ENCODE results near the gene GPD1. TPM values are rescaled to one million over a fixed set of nuclear protein-coding genes. Genes with fewer than 3 reads are reported as not detected.
"Not testable (repeated sequence)": the region's sequence is repeated elsewhere in the genome, so short reads cannot be mapped to it uniquely, and the experiment has no call there.

Gene GPD1
- total RNA-seq, 1 experiment from 2014 or later = not detected

DNA sequence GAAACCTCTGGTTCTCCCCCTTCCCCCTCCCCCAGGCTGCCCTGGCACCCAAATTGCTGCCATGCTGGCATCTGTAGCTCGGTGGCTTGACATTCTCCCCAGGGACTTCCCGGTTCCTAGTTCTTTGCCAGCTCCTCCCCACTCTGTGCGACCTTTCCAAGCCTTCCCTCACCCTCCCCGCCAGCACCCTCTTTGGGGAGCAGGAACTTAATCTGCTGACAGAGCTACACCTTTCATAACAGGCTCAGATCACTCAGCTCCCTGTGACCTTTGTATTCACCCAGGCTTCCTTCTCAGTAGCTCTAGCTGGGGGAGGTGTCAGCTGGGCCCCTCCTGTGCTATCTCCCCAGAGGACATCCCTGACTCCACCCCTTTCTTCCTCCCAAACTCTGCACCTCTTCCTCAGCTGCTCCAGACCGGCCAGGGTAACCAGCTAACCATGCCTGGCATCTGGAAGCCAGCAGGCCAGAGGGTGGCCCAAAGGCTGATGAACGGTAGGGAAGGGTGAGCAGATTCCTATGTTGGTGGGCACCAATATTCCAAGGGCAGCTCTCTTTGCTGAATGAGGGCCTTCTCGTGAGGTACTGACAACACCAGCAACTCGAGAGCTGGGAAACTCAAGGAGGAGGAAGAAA, 6.4 kb downstream of the GPD1 start:
- in situ Hi-C loops (cut with HindIII; ENCODE audit: low pct_unique_long_range_greater_than_20kb, low sequenced_read_pairs) = loop anchor here (10.0 kb wide), 1 partner anchor 175 kb away; the partner anchor contains the start of gene LIMA1
- peak; percentile 62 for DNase-seq (ENCODE audit: low read depth)

DNA sequence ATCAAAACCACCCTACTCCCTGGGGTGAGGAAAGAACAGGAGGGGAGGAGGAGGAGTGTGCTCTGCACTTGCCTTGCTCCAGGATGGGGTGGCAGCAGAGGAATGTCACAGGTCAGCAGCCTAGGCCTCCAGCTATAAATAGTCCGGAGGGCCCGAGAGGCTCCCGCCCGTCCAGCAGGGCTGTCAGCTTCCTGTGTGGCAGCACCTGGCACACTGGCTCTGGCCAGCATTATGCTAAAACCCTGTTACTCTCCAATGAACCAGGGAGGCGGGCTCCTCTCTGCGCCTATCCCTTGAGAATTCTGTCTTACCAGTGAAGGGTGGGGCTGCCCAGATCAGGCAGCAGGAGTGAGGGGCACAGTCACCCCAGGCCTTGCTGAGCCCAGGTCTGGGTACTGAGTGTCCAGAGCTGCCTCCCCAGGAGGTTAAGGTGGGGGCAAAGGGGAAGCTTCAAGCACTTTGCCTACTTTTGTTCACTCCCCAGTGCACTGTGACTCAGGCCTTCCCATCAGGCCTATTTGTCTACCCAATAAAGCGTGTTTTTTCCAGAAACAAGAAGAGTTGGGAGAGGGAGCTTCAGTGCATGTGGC, 7.0 kb downstream of the GPD1 start:
- DNase-seq (ENCODE audit: low read depth) = peak; percentile 92
- in situ Hi-C loops (cut with HindIII; ENCODE audit: low pct_unique_long_range_greater_than_20kb, low sequenced_read_pairs) = loop anchor here (10.0 kb wide), 1 partner anchor 174 kb away; the partner anchor contains the start of gene LIMA1

DNA sequence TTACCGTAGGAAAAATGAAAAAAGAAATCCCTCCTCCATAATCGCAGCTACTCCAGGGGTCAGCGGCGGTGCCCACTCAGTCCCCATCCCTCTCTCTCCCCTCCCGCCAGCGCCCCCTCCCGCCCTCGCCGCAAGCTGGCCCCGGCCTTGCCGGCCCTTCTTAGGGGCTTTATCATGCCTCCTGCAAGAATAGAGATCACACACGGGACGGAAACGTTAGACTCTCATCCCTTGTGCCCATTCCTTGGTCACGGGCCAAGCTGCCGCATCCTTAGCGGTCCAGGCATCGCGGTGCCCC, 7.5 kb downstream of the GPD1 start:
- in situ Hi-C loops (cut with HindIII; ENCODE audit: low pct_unique_long_range_greater_than_20kb, low sequenced_read_pairs) = loop anchor here (10.0 kb wide), 1 partner anchor 173 kb away; the partner anchor contains the start of gene LIMA1

DNA sequence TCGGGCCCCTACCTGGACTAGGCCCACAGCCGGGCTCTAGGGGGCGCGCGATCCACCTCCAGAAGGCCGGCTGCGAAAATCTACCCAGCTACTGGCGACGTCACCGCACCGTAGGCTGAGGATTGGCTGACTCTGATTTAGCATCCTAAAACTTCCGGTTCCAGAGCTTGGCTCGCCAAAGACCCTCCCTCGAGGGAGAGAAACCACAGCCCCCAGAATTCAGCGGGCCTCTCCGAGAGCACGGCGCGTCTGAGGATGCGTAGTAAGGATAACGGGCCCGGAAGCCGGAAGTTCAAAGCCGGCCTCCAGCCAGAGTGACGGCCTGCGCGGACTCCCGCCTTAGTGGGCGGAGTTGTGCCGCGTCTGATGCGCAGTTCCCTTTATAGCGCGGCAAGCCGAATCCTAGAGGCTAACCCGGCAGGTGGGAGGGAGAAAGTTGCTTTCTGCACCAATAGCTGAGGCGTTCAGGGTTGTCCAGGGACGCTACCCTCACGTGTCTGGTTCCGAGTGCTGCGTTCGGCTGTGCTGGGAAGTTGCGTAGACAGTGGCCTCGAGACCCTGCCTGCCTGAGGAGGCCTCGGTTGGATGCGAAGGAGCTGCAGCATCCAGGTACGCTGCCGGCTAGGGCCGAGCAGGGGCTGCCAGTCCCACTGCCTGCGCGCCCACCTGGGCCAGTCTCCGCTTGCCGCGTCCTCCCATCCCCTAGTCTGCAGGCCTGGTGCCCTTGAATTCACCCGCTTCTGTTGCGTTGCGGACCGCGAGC, 8.1 kb downstream of the GPD1 start, which contains the start of gene COX14:
Gene COX14 (plus strand): TSS at position 544 of the 763 bp plus-strand sequence. CDS start 7,808 bp downstream, outside the sequence.
- DNase-seq (ENCODE audit: low read depth) = peak; percentile 100
- in situ Hi-C loops (cut with HindIII; ENCODE audit: low pct_unique_long_range_greater_than_20kb, low sequenced_read_pairs) = loop anchor here (10.0 kb wide), 1 partner anchor 173 kb away; the partner anchor contains the start of gene LIMA1

More for the DNA sequence above, 7.5 kb downstream of the GPD1 start:
- DNase-seq (ENCODE audit: low read depth) = no peak

DNA sequence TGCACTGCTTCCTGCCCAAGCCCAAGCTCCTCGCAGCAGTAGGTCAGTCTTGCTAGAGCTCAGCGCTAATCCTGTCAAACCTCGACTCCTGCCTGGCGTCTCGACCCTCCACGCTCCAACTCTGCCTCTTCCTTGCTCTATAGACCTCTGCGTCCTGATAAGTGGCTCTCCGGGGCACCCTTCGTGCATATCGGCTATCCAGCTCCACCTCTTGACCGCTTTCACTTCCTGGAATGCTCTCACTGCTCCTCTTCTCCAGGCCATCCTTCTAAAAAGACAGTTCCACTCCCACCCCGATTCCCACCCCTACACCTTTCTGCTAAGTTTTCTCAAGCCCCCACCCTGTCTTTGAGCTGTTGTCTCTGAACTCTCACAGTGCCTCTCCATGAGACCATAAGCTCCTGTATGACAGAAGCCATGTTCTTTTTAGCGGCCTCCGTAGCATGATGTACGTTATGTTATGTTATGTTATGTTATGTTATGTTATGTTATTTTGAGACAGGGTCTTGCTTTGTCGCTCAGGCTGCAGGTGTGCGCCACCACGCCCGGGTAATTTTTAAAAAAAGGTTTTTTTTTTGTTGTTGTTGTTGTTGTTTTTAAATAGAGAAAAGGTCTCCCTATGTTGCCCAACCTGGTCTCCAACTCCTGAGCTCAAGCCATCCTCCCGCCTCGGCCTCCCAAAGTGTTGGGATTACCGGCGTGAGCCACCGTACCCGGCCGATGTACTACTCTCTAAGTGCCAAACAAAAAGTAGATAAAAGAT, 8.8 kb downstream of the GPD1 start:
- in situ Hi-C loops (cut with HindIII; ENCODE audit: low pct_unique_long_range_greater_than_20kb, low sequenced_read_pairs) = loop anchor here (10.0 kb wide), 1 partner anchor 172 kb away; the partner anchor contains the start of gene LIMA1
- DNase-seq (ENCODE audit: low read depth) = no peak

DNA sequence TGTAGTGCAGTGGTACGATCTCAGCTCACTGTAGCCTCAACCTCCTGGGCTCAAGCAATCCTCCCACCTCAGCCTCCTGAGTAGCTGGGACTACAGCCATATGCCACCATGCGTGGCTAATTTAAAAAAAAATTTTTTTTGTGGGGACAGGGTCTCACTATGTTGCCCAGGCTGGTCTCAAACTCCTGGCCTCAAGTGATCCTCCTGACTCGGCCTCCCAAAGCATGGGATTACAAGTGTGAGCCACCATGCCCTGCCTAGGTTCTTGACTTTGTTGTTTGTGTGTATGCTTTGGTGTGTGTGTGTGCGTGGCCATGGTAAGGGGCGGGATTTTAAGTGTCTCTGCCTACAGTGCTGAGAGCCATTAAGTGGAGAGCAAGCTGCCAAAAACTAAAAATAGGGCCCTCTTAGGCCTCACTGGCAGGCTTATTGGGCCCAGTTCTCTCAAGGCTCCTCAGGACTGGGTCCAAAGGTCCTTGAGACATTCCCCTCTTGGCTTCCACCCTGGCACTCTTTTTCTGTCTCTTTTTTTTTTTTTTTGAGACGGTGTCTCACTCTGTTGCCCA, 13.3 kb downstream of the GPD1 start:
- in situ Hi-C loops (cut with HindIII; ENCODE audit: low pct_unique_long_range_greater_than_20kb, low sequenced_read_pairs) = loop anchor here (10.0 kb wide), 1 partner anchor 168 kb away; the partner anchor contains the start of gene LIMA1
- DNase-seq (ENCODE audit: low read depth) = no peak

DNA sequence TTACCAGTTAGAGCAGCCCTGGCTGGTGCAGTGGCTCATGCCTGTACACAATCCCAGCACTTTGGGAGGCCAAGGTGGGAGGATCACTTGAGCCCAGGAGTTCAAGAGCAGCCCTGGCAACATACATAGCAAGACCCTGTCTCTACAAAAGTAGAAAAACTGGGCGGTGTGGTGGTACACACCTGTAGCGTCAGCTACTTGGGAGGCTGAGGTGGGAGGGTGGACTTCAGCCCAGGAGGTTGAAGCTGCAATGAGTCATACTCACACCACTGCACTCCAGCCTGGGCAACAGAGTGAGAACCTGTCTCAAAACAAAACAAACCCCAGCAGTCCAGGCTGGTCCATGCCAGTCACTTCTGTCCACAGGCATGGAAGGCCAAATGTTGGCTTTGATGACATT, 15.6 kb downstream of the GPD1 start:
- in situ Hi-C loops (cut with HindIII; ENCODE audit: low pct_unique_long_range_greater_than_20kb, low sequenced_read_pairs) = loop anchor here (10.0 kb wide), 1 partner anchor 165 kb away; the partner anchor contains the start of gene LIMA1
- DNase-seq (ENCODE audit: low read depth) = no peak

DNA sequence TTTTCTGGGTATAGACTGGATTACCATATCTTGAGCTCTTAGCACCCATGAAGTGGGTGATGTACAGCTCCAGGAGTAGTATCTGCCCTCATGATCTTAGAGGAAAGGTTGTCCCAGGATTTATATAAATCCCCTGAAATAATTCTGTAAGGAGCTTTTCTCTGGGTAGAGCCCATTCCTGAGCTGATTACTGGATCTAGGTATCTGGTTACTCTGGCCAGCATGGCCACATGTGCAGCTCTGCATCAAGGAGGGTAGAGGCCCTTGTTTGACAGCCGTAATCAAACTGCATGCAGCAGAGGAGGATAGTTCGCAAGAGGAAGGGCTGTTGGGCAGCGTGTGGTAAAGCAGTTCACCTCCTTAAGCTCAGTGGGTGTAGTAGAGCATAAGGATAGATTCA, 16.7 kb downstream of the GPD1 start:
- DNase-seq (ENCODE audit: low read depth) = no peak
- in situ Hi-C loops (cut with HindIII; ENCODE audit: low pct_unique_long_range_greater_than_20kb, low sequenced_read_pairs) = no loop called here

DNA sequence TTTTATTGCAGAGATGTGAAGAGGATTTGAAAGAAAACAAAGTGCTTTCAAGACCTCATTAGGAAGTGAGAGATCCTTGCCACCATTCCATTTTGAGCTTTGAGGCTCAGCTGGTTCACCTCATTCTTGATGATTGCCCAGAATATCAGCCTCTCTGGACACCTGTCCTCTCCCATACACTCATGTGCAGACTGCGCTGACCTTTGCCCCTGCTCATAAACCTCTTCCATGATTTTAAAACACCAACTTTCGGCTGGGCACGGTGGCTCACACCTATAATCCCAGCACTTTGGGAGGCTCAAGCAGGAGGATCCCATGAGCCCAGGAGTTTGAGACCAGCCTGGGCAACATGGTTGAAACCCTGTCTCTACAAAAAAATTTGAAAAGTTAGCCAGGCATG, 17.1 kb downstream of the GPD1 start:
- DNase-seq (ENCODE audit: low read depth) = no peak
- in situ Hi-C loops (cut with HindIII; ENCODE audit: low pct_unique_long_range_greater_than_20kb, low sequenced_read_pairs) = no loop called here

DNA sequence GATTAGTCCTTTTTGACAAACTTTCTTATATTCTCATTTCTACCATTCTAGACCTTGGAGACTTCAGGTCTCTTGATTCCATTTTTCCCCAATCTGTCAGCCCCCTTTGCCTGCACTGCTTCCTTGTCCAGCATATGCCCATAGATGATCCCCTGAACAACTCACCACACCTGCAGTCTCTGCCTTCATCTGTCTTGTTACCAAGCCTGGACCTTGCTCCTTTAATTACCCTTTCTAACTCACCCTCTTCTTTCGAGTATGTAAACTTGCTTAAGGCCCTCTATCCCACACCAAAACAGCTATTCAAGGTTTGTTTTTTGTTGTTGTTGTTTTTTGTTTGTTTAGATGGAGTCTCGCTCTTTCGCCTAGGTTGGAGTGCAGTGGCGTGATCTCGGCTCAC, 17.8 kb downstream of the GPD1 start:
- no peak for DNase-seq (ENCODE audit: low read depth)
- in situ Hi-C loops (cut with HindIII; ENCODE audit: low pct_unique_long_range_greater_than_20kb, low sequenced_read_pairs) = no loop called here

DNA sequence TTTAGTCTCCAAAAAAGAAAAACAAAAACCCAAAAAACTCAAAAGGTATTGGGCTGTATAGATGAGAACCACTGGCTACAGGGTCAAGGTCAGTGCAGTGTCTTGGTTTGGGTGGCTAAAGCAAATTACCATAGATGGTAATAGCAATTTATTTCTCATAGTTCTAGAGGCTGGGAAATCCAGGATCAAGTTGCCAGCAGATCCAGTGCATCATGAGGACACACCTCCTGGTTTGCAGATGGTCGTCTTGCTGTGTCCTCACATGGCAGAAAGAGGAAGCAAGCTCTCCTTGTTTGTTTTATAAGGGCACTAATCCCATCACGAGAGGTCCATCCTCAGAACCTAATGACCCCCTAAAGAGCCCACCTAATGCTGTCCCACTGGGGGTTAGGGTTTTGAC, 19.4 kb downstream of the GPD1 start:
- in situ Hi-C loops (cut with HindIII; ENCODE audit: low pct_unique_long_range_greater_than_20kb, low sequenced_read_pairs) = no loop called here
- DNase-seq (ENCODE audit: low read depth) = no peak

DNA sequence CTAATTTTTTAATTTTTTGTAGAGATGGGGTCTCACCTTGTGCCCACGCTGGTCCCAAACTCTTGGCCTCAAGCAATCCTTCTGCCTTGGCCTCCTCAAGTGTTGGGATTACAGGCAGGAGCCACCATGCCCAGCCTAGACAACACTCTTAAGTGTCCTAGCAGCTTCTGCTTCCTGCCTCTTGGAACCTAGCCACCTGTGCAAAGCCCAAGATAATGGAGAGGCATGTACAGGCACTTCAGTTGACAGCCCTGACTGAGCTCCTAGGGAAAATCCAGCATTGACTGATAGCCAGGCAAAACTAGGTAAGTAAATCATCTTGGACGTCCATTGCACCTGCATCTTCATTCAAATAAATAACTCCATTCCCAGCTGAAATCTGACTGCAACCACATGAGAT, 23.7 kb downstream of the GPD1 start:
- DNase-seq (ENCODE audit: low read depth) = no peak
- in situ Hi-C loops (cut with HindIII; ENCODE audit: low pct_unique_long_range_greater_than_20kb, low sequenced_read_pairs) = no loop called here

DNA sequence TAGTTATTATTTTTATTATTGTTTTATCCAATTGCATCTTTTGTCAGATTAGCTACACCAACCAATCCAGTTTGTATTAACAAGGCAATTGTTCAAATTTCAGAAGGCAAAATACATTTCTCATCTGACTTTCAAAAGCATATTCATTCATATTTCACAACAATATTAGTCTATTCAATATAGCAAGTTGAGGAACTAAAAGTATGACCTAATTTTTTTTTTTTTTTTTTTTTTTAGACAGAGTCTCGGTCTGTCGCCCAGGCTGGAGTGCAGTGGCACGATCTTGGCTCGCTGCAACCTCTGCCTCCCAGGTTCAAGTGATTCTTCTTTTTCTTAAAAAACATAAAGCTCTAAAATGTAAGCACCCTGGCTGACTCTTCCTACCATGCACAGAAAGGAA, 25.5 kb downstream of the GPD1 start:
- no peak for DNase-seq (ENCODE audit: low read depth)
- in situ Hi-C loops (cut with HindIII; ENCODE audit: low pct_unique_long_range_greater_than_20kb, low sequenced_read_pairs) = no loop called here

DNA sequence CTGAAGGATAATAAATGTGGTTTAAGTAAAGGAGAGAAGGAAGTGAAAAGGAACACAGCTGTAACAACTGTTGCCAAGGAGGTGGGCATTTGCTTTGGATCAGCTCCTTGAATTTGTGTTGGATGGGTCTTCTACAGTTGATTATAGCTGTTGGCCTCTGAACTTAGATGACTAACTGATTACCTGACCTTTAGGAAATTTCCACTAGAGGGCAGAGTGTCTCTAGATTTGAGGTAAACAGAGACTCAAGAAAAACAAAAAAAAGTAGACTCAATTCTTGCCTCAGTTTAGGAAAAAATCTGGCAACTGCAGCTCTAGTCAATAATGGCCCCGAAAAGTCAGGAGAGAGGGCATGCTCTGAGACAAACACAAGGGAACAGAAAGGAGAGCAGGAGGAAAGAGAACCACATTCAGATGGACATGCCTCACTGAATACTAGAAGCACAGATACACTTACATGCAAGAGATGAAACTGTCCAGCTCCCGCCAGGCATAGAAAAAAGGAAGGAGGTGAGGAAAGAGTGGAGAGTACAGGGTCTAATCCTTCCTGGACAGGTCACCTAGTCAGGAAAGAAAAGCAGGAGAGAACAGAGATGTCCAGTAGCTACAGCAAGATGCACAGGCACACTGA, 28.8 kb downstream of the GPD1 start:
- peak; percentile 43 for DNase-seq (ENCODE audit: low read depth)

DNA sequence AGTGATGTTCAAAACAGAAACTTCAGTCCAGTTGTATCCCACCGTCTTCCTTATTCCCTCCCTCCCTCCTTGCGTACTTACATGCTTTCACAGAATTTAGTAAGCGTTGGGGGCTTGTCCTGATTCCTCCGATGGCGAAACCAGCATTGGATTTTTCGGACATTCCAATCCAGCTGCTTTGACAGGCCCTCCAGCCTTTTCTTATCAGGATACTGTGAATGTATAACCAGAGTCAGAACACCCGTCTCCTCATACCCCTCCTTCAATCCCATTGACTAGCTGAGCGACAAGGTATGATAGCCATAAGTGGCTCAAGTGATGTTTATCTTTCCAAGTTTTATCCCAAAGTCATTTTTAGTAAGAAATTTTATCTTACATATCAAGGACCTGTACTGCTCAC, 39.2 kb downstream of the GPD1 start:
- no peak for DNase-seq (ENCODE audit: low read depth)
- in situ Hi-C loops (cut with HindIII; ENCODE audit: low pct_unique_long_range_greater_than_20kb, low sequenced_read_pairs) = no loop called here

More for the DNA sequence above, 28.8 kb downstream of the GPD1 start:
- in situ Hi-C loops (cut with HindIII; ENCODE audit: low pct_unique_long_range_greater_than_20kb, low sequenced_read_pairs) = no loop called here

DNA sequence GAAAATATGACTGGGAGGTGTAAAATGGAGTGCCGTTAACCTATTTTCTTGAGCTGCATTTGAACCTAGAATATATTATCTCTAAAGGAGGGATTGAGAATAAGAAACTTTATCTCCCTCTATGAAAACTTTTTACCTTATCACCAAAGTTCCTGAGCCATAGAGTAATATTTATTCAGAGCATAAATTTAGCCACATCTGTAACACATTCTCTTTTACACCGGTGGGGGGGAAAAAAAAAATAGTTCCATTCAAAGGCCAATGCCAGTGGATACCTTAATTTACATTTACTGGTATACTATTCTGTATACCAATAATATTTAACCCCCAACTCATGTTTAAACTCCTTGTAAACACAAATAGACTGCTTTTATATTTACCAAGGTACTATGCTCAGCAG, 41.6 kb downstream of the GPD1 start:
- DNase-seq (ENCODE audit: low read depth) = no peak
- in situ Hi-C loops (cut with HindIII; ENCODE audit: low pct_unique_long_range_greater_than_20kb, low sequenced_read_pairs) = no loop called here

DNA sequence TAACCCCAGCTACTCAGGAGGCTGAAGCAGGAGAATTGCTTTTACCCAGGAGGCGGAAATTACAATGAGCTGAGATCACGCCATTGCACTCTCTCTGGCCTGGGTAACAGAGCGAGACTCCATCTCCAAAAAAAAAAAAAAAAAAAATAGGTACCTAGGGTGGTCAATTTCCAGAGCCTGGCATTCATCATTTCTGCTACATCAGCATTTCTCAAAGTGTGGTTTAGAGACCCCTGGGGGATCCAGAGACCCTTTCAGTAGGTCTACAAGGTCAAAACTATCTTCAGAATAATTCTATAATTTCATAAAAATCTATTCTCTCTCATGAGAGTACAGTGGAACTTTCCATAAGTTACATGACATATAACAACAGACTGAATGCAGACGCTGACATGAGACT, 43.5 kb downstream of the GPD1 start:
- in situ Hi-C loops (cut with HindIII; ENCODE audit: low pct_unique_long_range_greater_than_20kb, low sequenced_read_pairs) = no loop called here

DNA sequence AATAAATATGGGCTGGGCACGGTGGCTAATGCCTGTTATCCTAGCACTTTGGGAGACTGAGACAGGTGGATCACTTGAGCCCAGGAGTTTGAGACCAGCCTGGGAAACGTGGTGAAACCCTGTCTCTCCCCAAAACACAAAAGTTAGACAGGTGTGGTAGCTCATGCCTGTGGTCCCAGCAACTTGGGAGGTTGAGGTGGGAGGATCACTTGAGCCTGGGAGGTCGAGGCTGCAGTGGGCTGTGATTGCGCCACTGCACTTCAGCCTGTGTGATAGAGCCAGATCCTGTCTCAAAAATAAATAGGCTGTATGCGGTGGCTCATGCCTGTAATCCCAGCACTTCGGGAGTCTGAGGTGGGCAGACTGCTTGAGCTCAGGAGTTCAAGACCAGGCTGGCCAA, 44.2 kb downstream of the GPD1 start:
- in situ Hi-C loops (cut with HindIII; ENCODE audit: low pct_unique_long_range_greater_than_20kb, low sequenced_read_pairs); DNase-seq (ENCODE audit: low read depth): not testable (repeated sequence)

More for the DNA sequence above, 43.5 kb downstream of the GPD1 start:
- no peak for DNase-seq (ENCODE audit: low read depth)

All from Caki2 (cell line).